ENCODE measurements around the gene MELTF. TPM values are rescaled to one million over a fixed set of nuclear protein-coding genes. Genes with fewer than 3 reads are reported as not detected.

MELTF gene
- polyA plus RNA-seq, 3 donors = 2.2 to 15.8 (median 9.7) TPM

- 3 to 14% (median 4%) methylated on average over 46 to 67 of the region's 67 CpGs for WGBS, 3 donors
- H3K27ac ChIP-seq (ENCODE audit: low read depth, low read length) = no peak overlapping the region
Observed at GRCh38 chr3:197028728-197029510, 698 bp downstream of the MELTF start.

DNA sequence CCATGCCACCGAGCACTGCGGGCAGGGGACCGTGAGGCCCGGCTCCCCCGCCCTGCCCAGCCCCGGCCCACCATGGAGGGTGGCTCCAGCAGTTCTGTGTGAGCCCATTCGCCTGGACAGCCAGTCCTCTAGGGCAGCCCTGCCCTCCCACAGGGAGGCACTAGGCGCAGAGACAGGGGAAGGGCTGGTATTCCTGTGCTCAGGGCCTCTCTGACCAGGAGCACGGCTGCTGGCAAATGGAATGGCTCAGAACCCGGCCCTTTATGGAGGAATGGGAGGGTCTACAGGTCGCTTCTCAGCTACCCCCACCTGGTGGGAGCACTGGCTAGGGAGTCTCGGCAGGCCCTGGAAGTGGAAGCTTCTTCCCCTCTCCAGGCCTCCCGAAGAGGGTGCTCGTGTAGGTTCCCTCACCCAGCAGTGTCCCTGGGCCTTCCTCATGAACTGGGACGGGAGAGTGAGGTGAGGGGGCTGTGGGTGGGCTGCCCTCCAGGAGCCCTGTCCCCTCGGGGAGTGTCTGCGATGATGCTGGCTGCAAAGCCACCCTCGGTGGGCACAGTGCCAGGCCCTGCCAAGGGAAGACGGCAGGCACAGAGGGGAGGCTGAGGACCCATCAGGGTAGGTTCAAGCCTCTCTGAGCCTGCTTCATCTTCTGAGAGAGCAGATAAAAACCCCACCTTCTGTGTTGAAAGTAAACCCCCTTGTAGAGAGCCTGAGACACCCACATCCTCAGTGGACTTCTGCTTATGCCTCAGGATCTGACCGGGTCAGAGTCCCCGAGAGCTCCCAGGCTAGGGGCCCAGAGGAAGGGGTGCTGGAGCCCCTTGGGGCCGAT, 1.5 kb downstream of the MELTF start:
- no peak overlapping the region for H3K27ac ChIP-seq (ENCODE audit: low read depth, low read length)
- WGBS, 3 donors = 78 to 90% (median 80%) methylated on average over 20 to 22 of the region's 22 CpGs

GRCh38 chr3:197027151-197027895, 2.3 kb downstream of the MELTF start:
- 93 to 95% (median 93%) methylated on average over 21 to 29 of the region's 29 CpGs for WGBS, 3 donors

GRCh38 chr3:197026481-197026866, 3.1 kb downstream of the MELTF start:
- 84 to 91% (median 90%) methylated on average over 9 of the region's 9 CpGs for WGBS, 3 donors
- H3K27ac ChIP-seq (ENCODE audit: low read depth, low read length) = no peak overlapping the region

More at GRCh38 chr3:197027151-197027895, 2.3 kb downstream of the MELTF start:
- no peak overlapping the region for H3K27ac ChIP-seq (ENCODE audit: low read depth, low read length)

- 90 to 94% (median 93%) methylated on average over 21 of the region's 21 CpGs for WGBS, 3 donors
- H3K27ac ChIP-seq (ENCODE audit: low read depth, low read length) = no peak overlapping the region
Observed at GRCh38 chr3:197025736-197026480, 3.7 kb downstream of the MELTF start.

DNA sequence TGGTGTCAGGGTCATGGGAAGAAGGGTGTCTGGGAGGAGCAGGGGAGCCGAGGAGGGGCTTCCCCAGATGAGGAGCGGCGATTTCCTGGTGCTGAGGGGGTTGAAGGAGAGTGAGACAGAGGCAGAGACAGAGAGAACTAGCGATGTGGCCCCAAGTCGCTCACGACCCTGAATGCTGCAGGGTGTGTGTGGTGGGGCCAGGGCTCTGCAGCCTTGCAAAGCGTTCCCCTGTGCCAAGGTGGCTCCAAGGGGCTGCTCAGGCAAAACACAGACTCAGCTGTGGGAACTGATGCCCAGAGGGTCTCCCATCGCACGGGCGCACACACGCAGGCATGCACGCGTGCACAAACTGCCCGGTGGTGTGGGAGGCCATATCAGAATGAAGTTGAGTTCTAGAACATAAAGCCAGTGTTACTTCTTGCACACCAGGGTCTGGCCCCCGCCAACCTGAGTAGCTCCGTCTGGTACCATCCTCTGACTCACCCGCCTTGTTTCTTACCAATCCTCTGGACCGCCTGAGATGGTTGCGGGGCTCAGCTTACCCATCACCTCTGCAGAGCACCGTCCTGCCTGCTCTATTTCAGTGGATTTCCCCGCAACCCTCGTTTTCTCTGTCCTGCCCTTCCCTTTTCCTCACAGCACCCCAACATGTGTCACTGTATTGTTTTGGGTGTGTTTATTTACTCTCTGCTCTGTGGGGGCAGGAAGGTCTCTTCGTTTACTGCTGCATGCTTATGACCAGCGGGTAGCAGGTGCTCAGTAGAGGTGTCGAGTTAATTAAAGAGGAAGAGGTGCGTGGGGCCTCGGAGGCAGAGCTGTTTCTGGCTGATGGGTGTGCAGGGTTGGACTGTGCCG, 4.5 kb downstream of the MELTF start:
- H3K27ac ChIP-seq (ENCODE audit: low read depth, low read length) = no peak overlapping the region
- WGBS, 3 donors = 90 to 94% (median 91%) methylated on average over 28 of the region's 28 CpGs

DNA sequence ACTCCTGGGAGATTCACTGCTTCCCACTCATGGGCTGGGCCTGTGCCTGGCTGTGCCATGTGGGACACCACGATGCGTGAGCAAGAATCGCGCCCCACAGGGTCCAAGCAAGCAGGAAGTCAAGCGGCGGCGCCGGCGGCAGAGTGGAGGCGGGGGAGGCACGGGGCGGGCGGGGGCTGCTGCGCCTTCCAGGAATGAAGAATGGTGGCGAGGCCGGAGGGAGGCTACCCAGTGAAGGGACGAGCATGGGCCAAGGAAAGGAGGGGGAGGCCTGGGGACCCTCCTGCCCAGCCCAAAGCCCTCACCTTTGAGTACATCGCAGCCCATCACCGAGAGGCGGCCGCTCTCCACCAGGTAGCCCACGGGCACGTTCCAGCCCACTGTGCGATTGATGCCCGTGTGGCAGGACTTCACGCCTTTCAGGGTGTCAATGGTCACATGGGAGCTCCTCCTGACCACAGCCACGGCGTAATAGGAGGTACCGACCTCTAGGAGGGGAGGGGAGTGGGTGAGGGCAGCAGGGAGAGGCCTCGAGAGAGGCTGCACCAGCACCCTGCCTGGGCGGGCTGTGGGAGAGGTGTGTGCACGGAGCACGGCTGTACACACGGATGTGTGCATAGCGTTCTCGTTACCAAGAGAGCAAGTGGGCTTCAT, 5.5 kb downstream of the MELTF start:
- H3K27ac ChIP-seq (ENCODE audit: low read depth, low read length) = no peak overlapping the region
- WGBS, 3 donors = 68 to 77% (median 74%) methylated on average over 33 to 36 of the region's 36 CpGs

DNA sequence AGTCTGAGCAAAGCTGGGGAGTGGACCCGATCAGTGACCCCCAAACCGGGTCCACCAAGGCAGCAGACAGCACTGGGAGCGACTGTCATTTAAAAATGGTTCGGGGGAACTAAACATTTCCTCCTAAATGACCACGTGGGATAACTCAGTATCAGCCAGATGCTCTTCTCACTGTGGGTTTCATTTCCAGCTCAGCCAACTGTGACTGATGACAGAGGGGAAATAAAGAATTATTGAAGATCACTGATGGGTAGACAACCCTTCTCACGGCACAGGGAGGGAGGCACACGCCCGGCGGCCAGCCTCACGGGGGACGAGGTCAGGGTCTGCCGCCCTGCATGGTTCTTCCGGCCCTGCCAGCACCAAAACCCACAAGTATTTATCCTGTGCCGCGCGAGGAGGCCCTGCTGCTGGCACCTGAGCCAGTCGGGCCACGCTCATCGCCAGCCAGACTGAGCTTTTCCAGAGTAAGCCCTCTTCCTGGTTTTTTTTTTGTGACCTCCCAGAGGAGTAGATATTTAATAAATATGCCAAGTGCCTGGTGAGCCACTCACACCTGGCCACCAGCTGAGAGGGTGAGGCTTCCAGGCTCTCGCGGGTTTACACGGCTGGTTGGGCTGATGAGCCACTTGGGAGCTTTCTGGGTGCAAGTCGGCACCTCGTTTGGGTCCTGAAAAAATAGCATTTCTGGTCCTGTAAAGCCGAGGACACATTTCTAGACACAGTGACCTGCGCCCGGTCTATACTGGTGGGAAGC, 6.2 kb downstream of the MELTF start:
- WGBS, 3 donors = 43 to 52% (median 48%) methylated on average over 27 of the region's 27 CpGs
- H3K27ac ChIP-seq (ENCODE audit: low read depth, low read length) = no peak overlapping the region

- 29 to 42% (median 37%) methylated on average over 22 of the region's 22 CpGs for WGBS, 3 donors
Observed at GRCh38 chr3:197022405-197023231, 7.0 kb downstream of the MELTF start.

GRCh38 chr3:197021729-197022404, 7.8 kb downstream of the MELTF start:
- WGBS, 3 donors = 79 to 90% (median 89%) methylated on average over 15 of the region's 15 CpGs
- H3K27ac ChIP-seq (ENCODE audit: low read depth, low read length) = no peak overlapping the region

More at GRCh38 chr3:197022405-197023231, 7.0 kb downstream of the MELTF start:
- no peak overlapping the region for H3K27ac ChIP-seq (ENCODE audit: low read depth, low read length)

DNA sequence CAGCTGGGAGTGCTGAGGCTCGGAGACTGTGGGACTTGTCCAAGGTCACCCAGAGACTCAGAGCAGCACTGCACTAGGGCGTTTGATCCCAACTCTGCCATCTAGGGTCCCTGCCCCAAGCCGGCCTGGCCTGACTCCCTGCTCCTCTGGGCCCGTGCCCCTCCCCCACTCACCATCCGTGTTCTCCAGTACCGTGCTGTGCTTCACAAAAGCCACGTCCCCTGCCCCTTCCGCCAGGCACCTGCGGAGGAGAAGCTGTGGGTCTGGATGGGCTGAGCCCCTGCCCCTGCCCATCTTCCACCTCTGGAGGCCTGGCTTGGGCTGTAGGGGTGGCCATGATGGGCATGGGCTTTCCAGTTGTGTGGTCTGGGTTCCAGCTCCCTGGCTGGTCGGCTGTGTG, 8.4 kb downstream of the MELTF start:
- 52 to 77% (median 69%) methylated on average over 10 of the region's 10 CpGs for WGBS, 3 donors
- H3K27ac ChIP-seq (ENCODE audit: low read depth, low read length) = no peak overlapping the region

DNA sequence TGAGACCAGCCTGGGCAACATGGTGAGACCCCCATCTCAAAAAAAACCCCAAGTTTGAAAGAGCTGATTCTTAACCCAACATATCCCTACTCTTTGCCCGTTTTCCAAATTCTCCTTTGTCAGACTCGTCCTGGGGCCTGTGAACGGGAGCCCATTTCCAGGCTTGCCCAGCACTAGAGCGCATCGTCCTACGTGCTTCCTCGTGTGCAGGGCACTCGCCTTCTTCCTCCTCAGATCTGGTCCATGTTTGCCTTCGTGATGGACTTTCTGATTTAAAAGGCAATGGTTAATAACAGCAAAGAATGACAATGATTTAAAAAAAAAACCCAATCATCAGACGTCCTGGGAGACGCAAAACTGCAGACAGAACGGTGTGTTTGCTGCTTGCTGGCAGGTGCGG, 10.1 kb downstream of the MELTF start:
- 84 to 90% (median 90%) methylated on average over 13 of the region's 13 CpGs for WGBS, 3 donors
- no peak overlapping the region for H3K27ac ChIP-seq (ENCODE audit: low read depth, low read length)

DNA sequence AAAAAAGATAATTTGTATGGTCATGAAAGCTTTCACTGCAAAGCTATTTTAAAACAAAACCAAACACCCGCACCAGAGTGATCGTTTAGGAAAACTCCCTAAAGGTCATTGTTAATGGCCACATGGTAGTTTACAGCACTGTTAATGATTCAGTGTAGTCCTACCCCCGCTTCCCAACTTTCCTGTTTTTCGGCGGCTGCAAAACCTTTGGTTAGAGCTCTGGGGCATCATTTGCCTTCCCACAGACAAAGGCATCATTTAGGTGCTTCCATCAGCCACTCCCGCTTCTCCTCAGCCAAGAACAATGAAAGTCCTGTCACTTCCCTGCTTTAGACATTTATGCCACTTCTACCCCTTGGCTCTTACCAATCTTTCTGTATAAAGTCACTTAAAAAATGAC, 10.6 kb downstream of the MELTF start:
- H3K27ac ChIP-seq (ENCODE audit: low read depth, low read length) = no peak overlapping the region
- 48 to 69% (median 62%) methylated on average over 6 of the region's 6 CpGs for WGBS, 3 donors

GRCh38 chr3:197017003-197017402, 12.6 kb downstream of the MELTF start:
- 94 to 96% (median 95%) methylated on average over 18 of the region's 18 CpGs for WGBS, 3 donors
- H3K27ac ChIP-seq (ENCODE audit: low read depth, low read length) = no peak overlapping the region

Data from adipose tissue (tissue), 3 donors.